ENCODE results near the gene H6PD.

DNA sequence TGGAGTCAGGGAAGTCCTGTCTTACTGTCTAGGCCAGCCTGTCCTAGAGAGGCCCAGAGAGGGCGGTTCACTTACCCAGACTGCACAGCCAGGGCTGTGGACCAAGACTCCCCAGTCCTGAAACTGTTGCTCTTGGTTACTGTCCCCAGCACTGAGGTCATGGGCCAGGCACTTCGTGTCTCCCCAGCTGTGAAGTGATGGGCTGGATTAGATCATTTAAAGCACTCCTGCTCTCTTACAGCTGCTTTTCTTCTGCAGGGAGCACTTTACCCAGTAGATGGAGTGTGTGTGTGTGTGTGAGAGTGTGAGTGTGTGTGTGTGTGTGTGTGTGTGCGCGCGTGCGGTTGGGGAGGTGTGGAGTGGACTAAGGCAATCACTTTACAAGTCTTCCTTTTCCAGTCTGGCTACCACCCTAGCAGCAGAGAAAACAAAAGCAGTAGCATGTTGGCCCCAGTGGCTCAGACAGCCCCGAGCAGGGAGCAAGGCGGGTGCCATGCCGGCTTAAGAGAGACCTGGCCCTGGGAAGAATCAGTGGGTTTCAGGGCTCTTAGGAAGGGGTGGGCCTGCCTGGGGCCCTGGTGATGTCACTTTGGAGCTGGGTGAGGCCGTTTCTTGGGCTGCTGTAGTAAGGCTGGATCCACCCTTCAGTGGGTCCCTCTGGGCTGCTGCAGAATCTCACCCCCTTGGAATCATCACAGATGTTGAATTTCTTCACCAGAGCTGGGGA lies 60.5 kb downstream of the H6PD start:
- TF ChIP-seq, protein P1, sequence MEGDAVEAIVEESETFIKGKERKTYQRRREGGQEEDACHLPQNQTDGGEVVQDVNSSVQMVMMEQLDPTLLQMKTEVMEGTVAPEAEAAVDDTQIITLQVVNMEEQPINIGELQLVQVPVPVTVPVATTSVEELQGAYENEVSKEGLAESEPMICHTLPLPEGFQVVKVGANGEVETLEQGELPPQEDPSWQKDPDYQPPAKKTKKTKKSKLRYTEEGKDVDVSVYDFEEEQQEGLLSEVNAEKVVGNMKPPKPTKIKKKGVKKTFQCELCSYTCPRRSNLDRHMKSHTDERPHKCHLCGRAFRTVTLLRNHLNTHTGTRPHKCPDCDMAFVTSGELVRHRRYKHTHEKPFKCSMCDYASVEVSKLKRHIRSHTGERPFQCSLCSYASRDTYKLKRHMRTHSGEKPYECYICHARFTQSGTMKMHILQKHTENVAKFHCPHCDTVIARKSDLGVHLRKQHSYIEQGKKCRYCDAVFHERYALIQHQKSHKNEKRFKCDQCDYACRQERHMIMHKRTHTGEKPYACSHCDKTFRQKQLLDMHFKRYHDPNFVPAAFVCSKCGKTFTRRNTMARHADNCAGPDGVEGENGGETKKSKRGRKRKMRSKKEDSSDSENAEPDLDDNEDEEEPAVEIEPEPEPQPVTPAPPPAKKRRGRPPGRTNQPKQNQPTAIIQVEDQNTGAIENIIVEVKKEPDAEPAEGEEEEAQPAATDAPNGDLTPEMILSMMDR (conservative IDR thresholded peaks at IDR 0.05; ENCODE audit: low read depth in 2 of 2), result 0 out of 4 replicates have a peak, but pooled peaks of 1 of the 2 experiments have one; percentile 9
- TF ChIP-seq STAT1 (IDR thresholded peaks at IDR 0.05; ENCODE audit: unreplicated experiment) (no peak), EZH2 (IDR thresholded peaks at IDR 0.05; ENCODE audit: low read depth, unreplicated experiment) (no peak), POLR2AphosphoS5 (IDR thresholded peaks at IDR 0.05; ENCODE audit: low read depth) (no peak), EZH2phosphoT487 (IDR thresholded peaks at IDR 0.05; ENCODE audit: unreplicated experiment) (no peak), JUNB (IDR thresholded peaks at IDR 0.05; ENCODE audit: unreplicated experiment) (no peak), CREB1 (CRISPR knock-in tag; IDR thresholded peaks at IDR 0.05; ENCODE audit: low read depth) (no peak), NANOG (IDR thresholded peaks at IDR 0.05; ENCODE audit: borderline replicate concordance) (no peak), ETS1 (IDR thresholded peaks at IDR 0.05) (no peak)
- TF ChIP-seq, protein P2, sequence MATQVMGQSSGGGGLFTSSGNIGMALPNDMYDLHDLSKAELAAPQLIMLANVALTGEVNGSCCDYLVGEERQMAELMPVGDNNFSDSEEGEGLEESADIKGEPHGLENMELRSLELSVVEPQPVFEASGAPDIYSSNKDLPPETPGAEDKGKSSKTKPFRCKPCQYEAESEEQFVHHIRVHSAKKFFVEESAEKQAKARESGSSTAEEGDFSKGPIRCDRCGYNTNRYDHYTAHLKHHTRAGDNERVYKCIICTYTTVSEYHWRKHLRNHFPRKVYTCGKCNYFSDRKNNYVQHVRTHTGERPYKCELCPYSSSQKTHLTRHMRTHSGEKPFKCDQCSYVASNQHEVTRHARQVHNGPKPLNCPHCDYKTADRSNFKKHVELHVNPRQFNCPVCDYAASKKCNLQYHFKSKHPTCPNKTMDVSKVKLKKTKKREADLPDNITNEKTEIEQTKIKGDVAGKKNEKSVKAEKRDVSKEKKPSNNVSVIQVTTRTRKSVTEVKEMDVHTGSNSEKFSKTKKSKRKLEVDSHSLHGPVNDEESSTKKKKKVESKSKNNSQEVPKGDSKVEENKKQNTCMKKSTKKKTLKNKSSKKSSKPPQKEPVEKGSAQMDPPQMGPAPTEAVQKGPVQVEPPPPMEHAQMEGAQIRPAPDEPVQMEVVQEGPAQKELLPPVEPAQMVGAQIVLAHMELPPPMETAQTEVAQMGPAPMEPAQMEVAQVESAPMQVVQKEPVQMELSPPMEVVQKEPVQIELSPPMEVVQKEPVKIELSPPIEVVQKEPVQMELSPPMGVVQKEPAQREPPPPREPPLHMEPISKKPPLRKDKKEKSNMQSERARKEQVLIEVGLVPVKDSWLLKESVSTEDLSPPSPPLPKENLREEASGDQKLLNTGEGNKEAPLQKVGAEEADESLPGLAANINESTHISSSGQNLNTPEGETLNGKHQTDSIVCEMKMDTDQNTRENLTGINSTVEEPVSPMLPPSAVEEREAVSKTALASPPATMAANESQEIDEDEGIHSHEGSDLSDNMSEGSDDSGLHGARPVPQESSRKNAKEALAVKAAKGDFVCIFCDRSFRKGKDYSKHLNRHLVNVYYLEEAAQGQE (IDR thresholded peaks at IDR 0.05; ENCODE audit: unreplicated experiment), result no peak
